Osteocyte (in vitro differentiated cells): ENCODE results near the gene HS1BP3. TPM values are rescaled to one million over a fixed set of nuclear protein-coding genes. Genes with fewer than 3 reads are reported as not detected.

ENCODE experiments used
- DNase-seq: peaks from one replicate; pipeline ENCODE4 v3.0.0; 2021; ENCODE audit warnings: mixed read lengths; ENCODE audit not compliant: unreplicated experiment; ENCODE audit errors: extremely low spot score
- H3K27ac Mint-ChIP-seq: one replicate; pipeline ENCODE4 v1.8.0; 2021; ENCODE audit warnings: mild to moderate bottlenecking, mixed read lengths; ENCODE audit not compliant: unreplicated experiment
- H3K27me3 Mint-ChIP-seq: one replicate; pipeline ENCODE4 v1.8.0; 2021; ENCODE audit warnings: mixed read lengths; ENCODE audit not compliant: unreplicated experiment
- H3K36me3 Mint-ChIP-seq: one replicate; pipeline ENCODE4 v1.8.0; 2021; ENCODE audit warnings: mixed read lengths; ENCODE audit not compliant: unreplicated experiment
- H3K4me1 Mint-ChIP-seq: one replicate; pipeline ENCODE4 v1.8.0; 2021; ENCODE audit warnings: mixed read lengths; ENCODE audit not compliant: unreplicated experiment
- H3K4me3 Mint-ChIP-seq: one replicate; pipeline ENCODE4 v1.8.0; 2021; ENCODE audit warnings: mild to moderate bottlenecking, moderate library complexity, mixed read lengths; ENCODE audit not compliant: unreplicated experiment
- H3K9me3 Mint-ChIP-seq: one replicate; pipeline ENCODE4 v1.8.0; 2021; ENCODE audit warnings: mixed read lengths; ENCODE audit not compliant: unreplicated experiment
- CTCF ChIP-seq: fragments of 200-600 bp; sonication (generic); IDR thresholded peaks from 2 replicates; pipeline ENCODE4 v1.5.0; 2021; ENCODE audit warnings: antibody characterized with exemption, mild to moderate bottlenecking, moderate library complexity
- total RNA-seq: library from RNA; stranded (reverse); gene quantifications from 2 replicates; pipeline ENCODE4 v1.2.1, GENCODE V29; 2021

Gene HS1BP3
- total RNA-seq, 1 donor from 2014 or later, result 40.5 TPM

GRCh38 chr2:20619624-20620024 is 31.3 kb downstream of the HS1BP3 start:
- H3K27ac Mint-ChIP-seq, result peak overlapping the region; percentile 13
- DNase-seq, result no peak
- no peaks in the 10 kb centered on the region for H3K27me3 Mint-ChIP-seq
- no peak overlapping the region for H3K4me3 Mint-ChIP-seq
- H3K4me1 Mint-ChIP-seq, result peaks cover 34% of the 10 kb centered on the region
- H3K9me3 Mint-ChIP-seq, result no peaks in the 10 kb centered on the region
- TF ChIP-seq CTCF, result no peak
- peaks cover 22% of the 10 kb centered on the region for H3K36me3 Mint-ChIP-seq

- Mint-ChIP-seq H3K4me3 (no peak overlapping the region), H3K36me3 (peaks cover 22% of the 10 kb centered on the region), H3K27me3 (no peaks in the 10 kb centered on the region), H3K4me1 (peaks cover 36% of the 10 kb centered on the region), H3K9me3 (no peaks in the 10 kb centered on the region), H3K27ac (peak overlapping the region; percentile 91)
- no peak for TF ChIP-seq CTCF
- no peak for DNase-seq
Measured at GRCh38 chr2:20618886-20619521, 31.9 kb downstream of the HS1BP3 start.

- peaks cover 36% of the 10 kb centered on the region for H3K4me1 Mint-ChIP-seq
- TF ChIP-seq CTCF, result no peak
- H3K9me3 Mint-ChIP-seq, result no peaks in the 10 kb centered on the region
- no peak overlapping the region for H3K4me3 Mint-ChIP-seq
- no peaks in the 10 kb centered on the region for H3K27me3 Mint-ChIP-seq
- peaks cover 22% of the 10 kb centered on the region for H3K36me3 Mint-ChIP-seq
- peak overlapping the region; percentile 91 for H3K27ac Mint-ChIP-seq
- DNase-seq, result no peak
Measured at GRCh38 chr2:20618468-20618885, 32.4 kb downstream of the HS1BP3 start.

- TF ChIP-seq CTCF, result no peak
- no peaks in the 10 kb centered on the region for H3K9me3 Mint-ChIP-seq
- no peaks in the 10 kb centered on the region for H3K27me3 Mint-ChIP-seq
- peaks cover 20% of the 10 kb centered on the region for H3K36me3 Mint-ChIP-seq
- peak; percentile 92 for DNase-seq
- H3K27ac Mint-ChIP-seq, result peak overlapping the region; percentile 91
- H3K4me1 Mint-ChIP-seq, result peaks cover 36% of the 10 kb centered on the region
- H3K4me3 Mint-ChIP-seq, result no peak overlapping the region
Measured at GRCh38 chr2:20617892-20618467, 32.9 kb downstream of the HS1BP3 start.

- no peak for DNase-seq
- H3K4me1 Mint-ChIP-seq, result peaks cover 36% of the 10 kb centered on the region
- H3K27me3 Mint-ChIP-seq, result no peaks in the 10 kb centered on the region
- H3K36me3 Mint-ChIP-seq, result peaks cover 14% of the 10 kb centered on the region
- no peaks in the 10 kb centered on the region for H3K9me3 Mint-ChIP-seq
- H3K4me3 Mint-ChIP-seq, result no peak overlapping the region
- H3K27ac Mint-ChIP-seq, result peak overlapping the region; percentile 91
- no peak for TF ChIP-seq CTCF
Measured at GRCh38 chr2:20617081-20617575, 33.8 kb downstream of the HS1BP3 start.
